Measurements from ENCODE around the gene NLRC3. TPM values are rescaled to one million over a fixed set of nuclear protein-coding genes. Genes with fewer than 3 reads are reported as not detected.

Gene NLRC3
- total and polyA plus RNA-seq, 7 donors = 0.25 to 1.4 (median 0.76) TPM

DNA sequence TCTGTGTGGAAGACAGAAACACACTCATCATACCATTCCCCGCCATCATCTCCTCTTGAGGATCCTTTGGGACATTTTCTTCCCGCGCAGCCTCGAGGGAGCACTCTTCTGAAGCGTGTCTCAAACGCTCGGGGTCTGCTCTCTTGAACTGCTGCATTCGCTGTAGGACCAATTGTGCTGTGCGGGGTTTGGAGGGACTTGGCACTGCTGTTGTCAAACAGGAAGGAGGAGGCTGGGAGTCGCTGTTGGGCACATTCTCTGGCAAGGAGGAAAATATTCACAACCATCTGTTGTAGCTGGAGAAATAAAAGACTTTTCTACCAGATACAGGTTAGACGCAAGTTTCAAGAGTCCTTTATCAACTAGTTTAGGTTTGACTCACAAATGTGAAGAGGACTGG is 29.2 kb upstream of the NLRC3 start:
- ATAC-seq = no peak
- Histone ChIP-seq H3K27me3 (ENCODE audit: insufficient read depth in 3 of 3, low read length in 2 of 3) (no peaks in the 10 kb centered on the region), H3K9me3 (no peaks in the 10 kb centered on the region), H3K27ac (no peak overlapping the region), H3K4me1 (peaks cover 7% of the 10 kb centered on the region), H3K36me3 (ENCODE audit: insufficient read depth in 1 of 2, low read depth in 1 of 2) (peaks cover 0 to 44% of the 10 kb centered on the region in 2 donors), H3K4me3 (no peak overlapping the region)
- TF ChIP-seq, protein P1, sequence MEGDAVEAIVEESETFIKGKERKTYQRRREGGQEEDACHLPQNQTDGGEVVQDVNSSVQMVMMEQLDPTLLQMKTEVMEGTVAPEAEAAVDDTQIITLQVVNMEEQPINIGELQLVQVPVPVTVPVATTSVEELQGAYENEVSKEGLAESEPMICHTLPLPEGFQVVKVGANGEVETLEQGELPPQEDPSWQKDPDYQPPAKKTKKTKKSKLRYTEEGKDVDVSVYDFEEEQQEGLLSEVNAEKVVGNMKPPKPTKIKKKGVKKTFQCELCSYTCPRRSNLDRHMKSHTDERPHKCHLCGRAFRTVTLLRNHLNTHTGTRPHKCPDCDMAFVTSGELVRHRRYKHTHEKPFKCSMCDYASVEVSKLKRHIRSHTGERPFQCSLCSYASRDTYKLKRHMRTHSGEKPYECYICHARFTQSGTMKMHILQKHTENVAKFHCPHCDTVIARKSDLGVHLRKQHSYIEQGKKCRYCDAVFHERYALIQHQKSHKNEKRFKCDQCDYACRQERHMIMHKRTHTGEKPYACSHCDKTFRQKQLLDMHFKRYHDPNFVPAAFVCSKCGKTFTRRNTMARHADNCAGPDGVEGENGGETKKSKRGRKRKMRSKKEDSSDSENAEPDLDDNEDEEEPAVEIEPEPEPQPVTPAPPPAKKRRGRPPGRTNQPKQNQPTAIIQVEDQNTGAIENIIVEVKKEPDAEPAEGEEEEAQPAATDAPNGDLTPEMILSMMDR (IDR thresholded peaks at IDR 0.05) = no peak
- 62 to 76% (median 67%) methylated on average over 11 of the region's 11 CpGs for WGBS, 3 donors
- intact Hi-C loops (cut with DNase I) = no loop called here
- no peak for DNase-seq

DNA sequence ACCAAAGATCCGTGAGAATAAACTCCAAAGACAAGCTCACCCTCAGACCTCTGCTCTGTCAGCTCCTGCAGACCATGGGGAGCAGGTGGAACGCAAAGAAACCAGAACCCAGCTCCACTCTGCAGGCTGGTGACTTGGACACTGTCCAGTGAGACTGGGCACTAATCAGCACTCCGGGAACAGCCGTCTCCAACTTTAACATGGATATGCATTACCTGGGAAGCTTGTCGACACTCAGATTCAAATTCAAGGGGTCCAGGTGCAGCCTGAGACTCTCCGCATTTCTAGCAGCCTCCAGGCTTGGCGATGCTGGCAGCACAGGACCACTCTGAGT is 25.1 kb upstream of the NLRC3 start:
- no peaks in the 10 kb centered on the region for H3K9me3 ChIP-seq
- TF ChIP-seq, protein P1 (IDR thresholded peaks at IDR 0.05) = no peak
- no peaks in the 10 kb centered on the region for H3K27me3 ChIP-seq (ENCODE audit: insufficient read depth in 3 of 3, low read length in 2 of 3)
- H3K36me3 ChIP-seq (ENCODE audit: insufficient read depth in 1 of 2, low read depth in 1 of 2) = peaks cover 3 to 72% of the 10 kb centered on the region in 2 donors
- ATAC-seq = no peak
- H3K4me1 ChIP-seq = no peaks in the 10 kb centered on the region
- H3K27ac ChIP-seq = no peak overlapping the region
- DNase-seq = no peak
- WGBS, 3 donors = 81 to 94% (median 82%) methylated on average over 7 of the region's 7 CpGs
- intact Hi-C loops (cut with DNase I) = no loop called here
- H3K4me3 ChIP-seq = no peak overlapping the region

DNA sequence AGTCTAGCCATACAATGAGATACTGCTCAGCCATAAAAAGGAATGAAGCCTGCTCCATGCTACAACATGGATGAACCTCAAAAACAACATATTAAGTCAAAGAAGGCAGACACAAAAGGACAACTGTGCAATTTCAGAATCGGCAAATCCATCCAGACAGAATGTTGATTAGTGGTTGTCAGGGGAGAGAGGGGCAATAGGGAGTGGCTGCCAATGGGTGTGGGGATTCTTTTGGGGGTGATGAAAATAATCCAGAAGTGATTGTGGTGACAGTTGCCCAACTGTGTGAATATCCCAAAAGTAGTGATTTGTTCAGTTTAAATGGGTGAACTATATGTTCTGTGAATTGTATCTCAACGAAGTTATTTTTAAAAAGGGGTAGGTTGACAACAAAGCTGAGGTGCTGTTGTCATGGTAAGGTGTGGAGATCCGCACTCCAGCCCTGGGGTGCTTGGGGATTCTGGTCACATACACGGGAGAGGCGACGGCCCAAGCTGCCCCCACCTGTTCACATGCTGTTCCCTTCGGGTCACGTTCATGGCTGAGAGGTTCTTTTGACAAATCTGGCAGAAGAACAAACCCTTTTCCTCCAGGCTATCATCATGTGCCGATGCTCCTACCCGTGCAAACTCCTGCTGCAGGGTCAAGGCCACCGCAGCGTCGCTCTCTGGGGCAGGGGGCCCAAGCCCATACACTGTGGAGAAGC is 24.6 kb upstream of the NLRC3 start:
- intact Hi-C loops (cut with DNase I) = no loop called here
- Histone ChIP-seq H3K36me3 (ENCODE audit: insufficient read depth in 1 of 2, low read depth in 1 of 2) (peaks cover 3 to 77% of the 10 kb centered on the region in 2 donors), H3K27ac (no peak overlapping the region), H3K4me3 (no peak overlapping the region), H3K9me3 (no peaks in the 10 kb centered on the region), H3K4me1 (no peaks in the 10 kb centered on the region), H3K27me3 (ENCODE audit: insufficient read depth in 3 of 3, low read length in 2 of 3) (no peaks in the 10 kb centered on the region)
- TF ChIP-seq, protein P1 (IDR thresholded peaks at IDR 0.05) = no peak
- no peak for DNase-seq
- ATAC-seq = no peak
- 82 to 88% (median 85%) methylated on average over 13 of the region's 13 CpGs for WGBS, 3 donors

DNA sequence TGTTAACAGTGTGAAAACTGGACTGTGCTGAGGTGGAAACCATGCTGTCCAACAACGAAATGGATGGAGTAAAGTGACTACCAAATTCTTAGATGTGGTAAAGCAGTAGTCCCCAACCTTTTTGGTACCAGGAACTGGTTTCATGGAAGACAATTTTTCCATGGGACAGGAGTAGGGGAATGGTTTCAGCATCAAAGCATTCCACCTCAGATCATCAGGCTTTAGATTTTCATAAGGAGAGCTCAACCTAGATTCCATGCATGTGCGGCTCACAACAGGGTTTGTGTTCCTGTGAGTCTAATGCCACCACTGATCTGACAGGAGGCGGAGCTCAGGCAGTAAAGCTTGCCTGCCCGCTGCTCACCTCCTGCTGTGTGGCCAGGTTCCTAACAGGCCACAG is 22.7 kb upstream of the NLRC3 start:
- DNase-seq = no peak
- no peaks in the 10 kb centered on the region for H3K9me3 ChIP-seq
- H3K27ac ChIP-seq = no peak overlapping the region
- ATAC-seq = no peak
- no peak overlapping the region for H3K4me3 ChIP-seq
- TF ChIP-seq, protein P1 (IDR thresholded peaks at IDR 0.05) = no peak
- WGBS, 3 donors = 98 to 100% (median 100%) methylated on average over 4 of the region's 4 CpGs
- intact Hi-C loops (cut with DNase I) = no loop called here
- H3K27me3 ChIP-seq (ENCODE audit: insufficient read depth in 3 of 3, low read length in 2 of 3) = no peaks in the 10 kb centered on the region
- no peaks in the 10 kb centered on the region for H3K4me1 ChIP-seq
- peaks cover 6 to 78% of the 10 kb centered on the region in 2 donors for H3K36me3 ChIP-seq (ENCODE audit: insufficient read depth in 1 of 2, low read depth in 1 of 2)

DNA sequence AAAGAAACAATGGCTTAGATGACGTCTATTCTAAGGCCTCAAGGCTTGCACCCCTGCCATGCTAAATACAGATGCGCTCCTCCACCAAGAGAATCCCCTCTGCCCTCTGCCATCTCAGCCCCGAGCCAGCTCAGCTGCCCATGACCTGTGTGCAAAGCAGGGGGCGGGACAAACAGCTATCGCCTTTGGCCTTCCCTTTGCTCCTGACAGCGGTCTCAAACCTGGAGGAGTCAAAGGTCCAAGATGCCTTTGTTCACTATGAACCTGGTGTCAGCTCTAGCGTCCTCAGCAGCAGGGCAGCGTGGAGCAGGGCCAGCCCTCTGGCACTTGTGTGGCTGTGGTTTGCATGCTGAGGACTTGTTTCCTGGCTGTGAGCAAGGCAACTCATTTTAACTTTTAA is 21.9 kb upstream of the NLRC3 start:
- intact Hi-C loops (cut with DNase I) = no loop called here
- TF ChIP-seq, protein P1 (IDR thresholded peaks at IDR 0.05) = no peak
- Histone ChIP-seq H3K4me3 (no peak overlapping the region), H3K36me3 (ENCODE audit: insufficient read depth in 1 of 2, low read depth in 1 of 2) (peaks cover 6 to 74% of the 10 kb centered on the region in 2 donors), H3K27me3 (ENCODE audit: insufficient read depth in 3 of 3, low read length in 2 of 3) (no peaks in the 10 kb centered on the region), H3K9me3 (no peaks in the 10 kb centered on the region), H3K4me1 (no peaks in the 10 kb centered on the region), H3K27ac (no peak overlapping the region)
- WGBS, 3 donors = 89 to 92% (median 90%) methylated on average over 8 of the region's 8 CpGs
- DNase-seq = no peak
- ATAC-seq = no peak

Measured in psoas muscle (tissue), 8 donors.